Measurements from ENCODE around the gene RIMBP2.

Gene RIMBP2

DNA sequence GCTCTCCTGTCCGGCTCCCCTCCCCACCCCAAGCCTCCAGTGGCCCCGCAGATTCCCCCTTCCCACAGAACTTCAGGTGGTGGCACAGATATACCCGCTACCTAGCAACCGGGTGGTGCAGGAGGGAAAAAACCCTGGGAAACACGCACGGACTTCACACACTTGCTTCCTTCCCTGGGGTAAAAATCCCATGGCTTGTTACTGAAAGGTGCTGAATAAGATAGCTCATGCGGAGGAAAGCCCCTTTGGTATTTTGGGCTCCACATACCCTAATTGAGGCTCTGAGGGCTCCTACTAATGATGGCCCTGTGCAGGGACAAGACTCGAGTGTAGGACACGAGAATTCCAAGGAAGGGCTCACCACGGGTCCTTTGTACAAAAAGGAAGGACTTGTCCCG, 869 bp upstream of the RIMBP2 start:
- Histone ChIP-seq H3K27ac (ENCODE audit: insufficient read depth in 1 of 2, low read depth in 1 of 2, low read length in 2 of 2, poor library complexity in 1 of 2, severe bottlenecking in 2 of 2) (no peak overlapping the region), H3K4me3 (ENCODE audit: control insufficient read depth in 1 of 7, extremely low read depth in 1 of 7, insufficient read depth in 4 of 7, low read depth in 2 of 7, low read length in 6 of 7) (peak overlapping the region in 2 of 7 experiments; percentile 67 to 70), H3K27me3 (replicated peaks in 2 of 5; ENCODE audit: control insufficient read depth in 4 of 5, insufficient read depth in 5 of 5, low read length in 4 of 5) (peaks cover 6 to 65% (median 30%) of the 10 kb centered on the region in 5 experiments), H3K36me3 (ENCODE audit: control insufficient read depth in 4 of 4, insufficient read depth in 4 of 4, low read length in 3 of 4) (no peaks in the 10 kb centered on the region), H3K9me3 (ENCODE audit: control extremely low read depth in 1 of 5, control insufficient read depth in 4 of 5, insufficient read depth in 2 of 5, low read depth in 1 of 5, low read length in 4 of 5) (peaks cover 0 to 10% (median 4%) of the 10 kb centered on the region in 5 experiments), H3K4me1 (ENCODE audit: control extremely low read depth in 1 of 4, control insufficient read depth in 4 of 4, insufficient read depth in 4 of 4, low read length in 3 of 4) (peaks cover 0 to 31% (median 19%) of the 10 kb centered on the region in 4 experiments)
- DNase-seq = no peak
- 18% methylated on average over 9 of the region's 11 CpGs for WGBS (ENCODE audit: insufficient coverage)
- ChIA-PET POLR2A (no interaction called here), CTCF (interaction anchor here (1.0 to 1.4 kb wide), 3 partner anchors 30 to 54 kb away, joined by 3 read pairs; no protein-coding TSS in a partner anchor)

GRCh38 chr12:130715150-130715997, 725 bp downstream of the RIMBP2 start:
- Histone ChIP-seq H3K27me3 (replicated peaks in 2 of 5; ENCODE audit: control insufficient read depth in 4 of 5, insufficient read depth in 5 of 5, low read length in 4 of 5) (peaks cover 6 to 73% (median 30%) of the 10 kb centered on the region in 5 experiments), H3K27ac (ENCODE audit: insufficient read depth in 1 of 2, low read depth in 1 of 2, low read length in 2 of 2, poor library complexity in 1 of 2, severe bottlenecking in 2 of 2) (no peak overlapping the region)
- under 1% methylated on average over 33 of the region's 42 CpGs for WGBS (ENCODE audit: insufficient coverage)

DNA sequence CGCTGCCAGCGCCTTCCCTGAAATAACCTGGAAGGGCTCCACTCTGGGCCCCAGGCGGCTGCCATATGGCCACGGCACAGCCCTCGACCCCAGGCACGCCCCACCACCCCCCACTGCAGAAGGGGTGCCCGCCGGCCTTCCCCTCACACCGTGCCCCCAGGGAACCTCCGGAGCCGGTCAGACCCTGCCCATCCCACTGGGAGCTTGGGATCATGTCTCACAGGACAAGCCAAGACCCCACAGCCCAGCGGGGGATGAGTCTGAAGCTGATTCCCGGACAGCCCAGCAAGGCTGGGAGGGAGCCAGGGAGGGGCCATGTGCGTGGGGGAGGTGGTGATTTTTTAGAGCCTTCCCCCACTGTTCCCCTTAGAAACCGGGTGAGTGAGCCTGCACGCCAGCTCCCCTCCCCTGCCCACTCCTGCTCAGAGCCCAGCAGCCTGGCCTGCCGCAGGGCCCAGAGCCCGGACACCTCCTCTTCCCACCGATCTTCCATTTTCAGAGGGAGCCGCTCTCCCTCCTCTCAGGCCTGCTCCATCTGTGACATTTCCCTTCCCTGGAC, 1.4 kb downstream of the RIMBP2 start:
- Histone ChIP-seq H3K9me3 (ENCODE audit: control extremely low read depth in 1 of 5, control insufficient read depth in 4 of 5, insufficient read depth in 2 of 5, low read depth in 1 of 5, low read length in 4 of 5) (peaks cover 0 to 7% (median 4%) of the 10 kb centered on the region in 5 experiments), H3K27ac (ENCODE audit: insufficient read depth in 1 of 2, low read depth in 1 of 2, low read length in 2 of 2, poor library complexity in 1 of 2, severe bottlenecking in 2 of 2) (no peak overlapping the region), H3K27me3 (replicated peaks in 2 of 5; ENCODE audit: control insufficient read depth in 4 of 5, insufficient read depth in 5 of 5, low read length in 4 of 5) (peaks cover 6 to 79% (median 26%) of the 10 kb centered on the region in 5 experiments), H3K4me3 (ENCODE audit: control insufficient read depth in 1 of 7, extremely low read depth in 1 of 7, insufficient read depth in 4 of 7, low read depth in 2 of 7, low read length in 6 of 7) (peak overlapping the region in 3 of 7 experiments; percentile 56 to 67 (median 56)), H3K36me3 (ENCODE audit: control insufficient read depth in 4 of 4, insufficient read depth in 4 of 4, low read length in 3 of 4) (no peaks in the 10 kb centered on the region), H3K4me1 (ENCODE audit: control extremely low read depth in 1 of 4, control insufficient read depth in 4 of 4, insufficient read depth in 4 of 4, low read length in 3 of 4) (peaks cover 0 to 31% (median 19%) of the 10 kb centered on the region in 4 experiments)
- ChIA-PET POLR2A (no interaction called here), CTCF (interaction anchor here (0.6 to 1.5 kb wide), 2 partner anchors 21 to 107 kb away, joined by 3 read pairs; no protein-coding TSS in a partner anchor)
- no peak for DNase-seq
- 3% methylated on average over 15 of the region's 20 CpGs for WGBS (ENCODE audit: insufficient coverage)

More at GRCh38 chr12:130715150-130715997, 725 bp downstream of the RIMBP2 start:
- CTCF ChIA-PET = interaction anchor here (1.5 kb wide), 1 partner anchor 21 kb away, joined by 3 read pairs; no protein-coding TSS in a partner anchor
- Histone ChIP-seq H3K4me3 (ENCODE audit: control insufficient read depth in 1 of 7, extremely low read depth in 1 of 7, insufficient read depth in 4 of 7, low read depth in 2 of 7, low read length in 6 of 7) (peak overlapping the region in 4 of 7 experiments; percentile 15 to 70 (median 62)), H3K4me1 (ENCODE audit: control extremely low read depth in 1 of 4, control insufficient read depth in 4 of 4, insufficient read depth in 4 of 4, low read length in 3 of 4) (peaks cover 0 to 31% (median 19%) of the 10 kb centered on the region in 4 experiments), H3K36me3 (ENCODE audit: control insufficient read depth in 4 of 4, insufficient read depth in 4 of 4, low read length in 3 of 4) (no peaks in the 10 kb centered on the region), H3K9me3 (ENCODE audit: control extremely low read depth in 1 of 5, control insufficient read depth in 4 of 5, insufficient read depth in 2 of 5, low read depth in 1 of 5, low read length in 4 of 5) (peaks cover 0 to 7% (median 4%) of the 10 kb centered on the region in 5 experiments)
- peak in 2 of 3 donors; percentile 62 to 63 for DNase-seq
- POLR2A ChIA-PET = no interaction called here

DNA sequence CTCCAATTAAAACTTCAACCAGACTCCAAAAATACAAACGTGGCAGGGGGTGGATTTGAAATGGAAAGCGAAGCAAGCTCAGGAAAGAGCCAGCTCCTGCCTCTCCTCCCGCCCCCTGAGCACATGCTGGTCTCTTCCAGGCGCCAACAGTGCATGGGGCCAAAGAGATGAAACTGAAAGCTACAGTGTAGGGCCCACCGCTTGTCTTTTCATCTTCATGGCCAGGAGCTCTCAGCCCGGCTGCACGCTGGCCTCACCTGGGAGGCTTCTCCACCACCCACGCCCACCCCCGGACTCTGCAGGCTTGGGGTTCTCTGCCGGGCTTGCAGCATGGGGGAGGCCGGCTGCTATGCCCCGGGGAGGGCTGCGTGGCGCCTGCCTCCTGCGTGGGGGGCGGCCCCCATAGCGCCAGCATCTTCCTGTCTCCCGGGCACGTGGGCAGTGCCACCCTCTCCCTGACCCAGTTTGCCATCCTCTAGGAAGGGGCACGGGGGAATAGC, 2.0 kb downstream of the RIMBP2 start:
- peaks cover 6 to 79% (median 24%) of the 10 kb centered on the region in 5 experiments for H3K27me3 ChIP-seq (replicated peaks in 2 of 5; ENCODE audit: control insufficient read depth in 4 of 5, insufficient read depth in 5 of 5, low read length in 4 of 5)
- WGBS (ENCODE audit: insufficient coverage) = under 1% methylated on average over 18 of the region's 20 CpGs

DNA sequence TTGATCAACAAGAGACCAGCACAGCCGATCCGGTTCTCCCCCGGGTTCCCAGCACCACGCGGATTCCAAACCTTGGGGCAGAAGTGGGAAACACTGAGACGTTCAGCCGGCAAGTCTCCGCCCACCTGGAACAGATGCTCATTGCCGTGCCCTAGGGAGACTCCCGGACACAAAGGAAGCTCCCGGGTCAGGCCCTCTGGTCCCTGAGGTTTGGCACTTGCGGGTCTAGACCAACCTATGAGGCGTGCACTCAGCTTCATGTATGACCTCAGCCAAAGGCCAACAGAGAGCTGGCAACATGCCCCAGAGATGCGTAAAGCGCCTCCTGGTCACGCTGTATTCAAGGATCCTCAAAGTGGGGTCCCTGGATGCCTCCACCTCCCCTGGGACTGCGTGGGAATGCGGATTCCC, 2.5 kb downstream of the RIMBP2 start:
- Histone ChIP-seq H3K4me3 (ENCODE audit: control insufficient read depth in 1 of 7, extremely low read depth in 1 of 7, insufficient read depth in 4 of 7, low read depth in 2 of 7, low read length in 6 of 7) (peak overlapping the region in 3 of 7 experiments; percentile 56 to 67 (median 56)), H3K27me3 (replicated peaks in 2 of 5; ENCODE audit: control insufficient read depth in 4 of 5, insufficient read depth in 5 of 5, low read length in 4 of 5) (peaks cover 6 to 82% (median 27%) of the 10 kb centered on the region in 5 experiments), H3K9me3 (ENCODE audit: control extremely low read depth in 1 of 5, control insufficient read depth in 4 of 5, insufficient read depth in 2 of 5, low read depth in 1 of 5, low read length in 4 of 5) (peaks cover 0 to 7% (median 4%) of the 10 kb centered on the region in 5 experiments), H3K4me1 (ENCODE audit: control extremely low read depth in 1 of 4, control insufficient read depth in 4 of 4, insufficient read depth in 4 of 4, low read length in 3 of 4) (peaks cover 0 to 31% (median 19%) of the 10 kb centered on the region in 4 experiments), H3K27ac (ENCODE audit: insufficient read depth in 1 of 2, low read depth in 1 of 2, low read length in 2 of 2, poor library complexity in 1 of 2, severe bottlenecking in 2 of 2) (no peak overlapping the region), H3K36me3 (ENCODE audit: control insufficient read depth in 4 of 4, insufficient read depth in 4 of 4, low read length in 3 of 4) (no peaks in the 10 kb centered on the region)
- WGBS (ENCODE audit: insufficient coverage) = 34% methylated on average over 18 of the region's 18 CpGs
- CTCF ChIA-PET = interaction anchor here (1.5 kb wide), 1 partner anchor 20 kb away, joined by 3 read pairs; no protein-coding TSS in a partner anchor
- POLR2A ChIA-PET = no interaction called here
- DNase-seq = no peak

More for the DNA sequence above, 2.0 kb downstream of the RIMBP2 start:
- Histone ChIP-seq H3K4me3 (ENCODE audit: control insufficient read depth in 1 of 7, extremely low read depth in 1 of 7, insufficient read depth in 4 of 7, low read depth in 2 of 7, low read length in 6 of 7) (peak overlapping the region in 4 of 7 experiments; percentile 19 to 67 (median 56)), H3K36me3 (ENCODE audit: control insufficient read depth in 4 of 4, insufficient read depth in 4 of 4, low read length in 3 of 4) (no peaks in the 10 kb centered on the region), H3K27ac (ENCODE audit: insufficient read depth in 1 of 2, low read depth in 1 of 2, low read length in 2 of 2, poor library complexity in 1 of 2, severe bottlenecking in 2 of 2) (no peak overlapping the region), H3K4me1 (ENCODE audit: control extremely low read depth in 1 of 4, control insufficient read depth in 4 of 4, insufficient read depth in 4 of 4, low read length in 3 of 4) (peaks cover 0 to 31% (median 19%) of the 10 kb centered on the region in 4 experiments), H3K9me3 (ENCODE audit: control extremely low read depth in 1 of 5, control insufficient read depth in 4 of 5, insufficient read depth in 2 of 5, low read depth in 1 of 5, low read length in 4 of 5) (peaks cover 0 to 7% (median 4%) of the 10 kb centered on the region in 5 experiments)
- ChIA-PET CTCF (interaction anchor here (0.6 to 1.5 kb wide), 2 partner anchors 20 to 107 kb away, joined by 3 read pairs; no protein-coding TSS in a partner anchor), POLR2A (no interaction called here)
- peak; percentile 18 to 62 (median 56) for DNase-seq

DNA sequence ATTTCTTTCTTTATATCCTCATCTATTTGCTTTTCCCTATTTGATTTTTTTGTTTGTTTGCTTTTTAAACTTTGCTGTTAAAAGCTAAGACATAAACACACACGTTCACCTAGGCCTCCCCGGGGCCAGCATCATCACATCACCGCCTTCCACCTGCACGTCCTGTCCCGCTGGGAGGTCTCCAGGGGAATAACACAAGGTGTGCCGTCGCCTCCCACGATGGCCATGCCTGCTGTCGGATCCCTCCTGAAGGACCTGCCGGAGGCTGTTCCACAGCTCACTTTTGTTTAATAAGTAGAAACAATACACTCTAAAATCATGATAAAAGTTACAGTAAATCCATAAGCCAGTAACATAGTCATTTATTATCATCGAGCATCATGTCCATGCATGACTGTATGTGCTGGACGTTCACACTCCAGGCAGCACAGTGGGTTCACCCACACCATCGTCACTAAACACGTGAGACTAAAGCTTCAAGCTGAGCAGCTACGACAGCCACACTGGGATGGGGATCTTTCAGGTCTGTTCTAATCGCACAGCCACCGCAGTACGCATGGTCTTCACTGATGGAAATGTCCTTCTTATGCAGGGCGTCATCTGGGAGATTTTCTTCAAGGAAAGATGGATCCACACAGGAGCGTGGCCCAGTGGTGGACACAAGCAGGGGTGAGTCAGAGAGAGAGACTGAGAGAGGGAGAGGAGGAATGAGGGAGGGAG, 3.6 kb downstream of the RIMBP2 start:
- no peak overlapping the region for H3K27ac ChIP-seq (ENCODE audit: insufficient read depth in 1 of 2, low read depth in 1 of 2, low read length in 2 of 2, poor library complexity in 1 of 2, severe bottlenecking in 2 of 2)
- DNase-seq = no peak
- ChIA-PET POLR2A (no interaction called here), CTCF (no interaction called here)
- H3K9me3 ChIP-seq (ENCODE audit: control extremely low read depth in 1 of 5, control insufficient read depth in 4 of 5, insufficient read depth in 2 of 5, low read depth in 1 of 5, low read length in 4 of 5) = peaks cover 0 to under 1% (median 0%) of the 10 kb centered on the region in 5 experiments
- WGBS (ENCODE audit: insufficient coverage) = 88% methylated on average over 10 of the region's 20 CpGs
- no peaks in the 10 kb centered on the region for H3K36me3 ChIP-seq (ENCODE audit: control insufficient read depth in 4 of 4, insufficient read depth in 4 of 4, low read length in 3 of 4)
- H3K4me1 ChIP-seq (ENCODE audit: control extremely low read depth in 1 of 4, control insufficient read depth in 4 of 4, insufficient read depth in 4 of 4, low read length in 3 of 4) = peaks cover 0 to 31% (median 19%) of the 10 kb centered on the region in 4 experiments
- H3K27me3 ChIP-seq (replicated peaks in 2 of 5; ENCODE audit: control insufficient read depth in 4 of 5, insufficient read depth in 5 of 5, low read length in 4 of 5) = peaks cover 0 to 75% (median 22%) of the 10 kb centered on the region in 5 experiments
- H3K4me3 ChIP-seq (ENCODE audit: control insufficient read depth in 1 of 7, extremely low read depth in 1 of 7, insufficient read depth in 4 of 7, low read depth in 2 of 7, low read length in 6 of 7) = no peak overlapping the region
